ENCODE results near the gene KIZ. TPM values are rescaled to one million over a fixed set of nuclear protein-coding genes. Genes with fewer than 3 reads are reported as not detected.

Gene KIZ
- total and polyA plus RNA-seq, 2 experiments from 2014 or later: 58.3 to 63.6 TPM

DNA sequence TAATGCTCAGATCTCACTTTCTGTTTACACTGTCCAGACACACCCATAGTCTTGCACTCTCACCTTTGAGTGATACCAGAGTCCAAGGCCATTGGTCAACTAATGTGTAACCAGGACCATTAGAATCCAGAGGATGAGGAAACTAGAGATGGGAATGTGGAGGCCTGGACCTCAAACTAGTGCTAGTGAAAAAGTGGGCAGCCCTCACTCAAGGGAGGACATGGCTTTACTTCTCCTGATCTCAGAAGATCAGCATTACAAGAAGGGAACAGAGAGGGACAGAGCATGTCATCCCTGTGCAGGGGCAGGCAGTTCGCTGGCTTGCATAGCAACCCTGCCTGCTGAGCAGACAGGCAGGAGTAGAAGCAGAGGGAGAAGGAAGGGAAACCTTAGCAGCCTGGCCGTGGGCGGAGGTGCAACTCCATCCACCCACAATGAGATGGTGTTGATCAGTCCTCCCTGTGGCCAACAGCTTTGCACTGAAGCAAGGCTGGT is 154.7 kb downstream of the KIZ start:
- Histone ChIP-seq H3F3A (replicated peaks; ENCODE audit: low read depth) (no peaks in the 10 kb centered on the region), H3K27me3 (ENCODE audit: insufficient read depth) (no peaks in the 10 kb centered on the region), H4K20me1 (replicated peaks; ENCODE audit: insufficient read depth) (no peaks in the 10 kb centered on the region), H3K4me3 (no peak overlapping the region), H3K4me1 (ENCODE audit: insufficient read depth) (no peaks in the 10 kb centered on the region), H3K79me2 (replicated peaks; ENCODE audit: insufficient read depth) (no peaks in the 10 kb centered on the region), H3K36me3 (ENCODE audit: insufficient read depth) (no peaks in the 10 kb centered on the region), H2AFZ (no peak overlapping the region), H3K4me2 (no peak overlapping the region), H3K27ac (ENCODE audit: low read depth) (no peak overlapping the region), H3K9me2 (ENCODE audit: insufficient read depth) (0 out of 2 replicates have a peak, but pooled peaks cover 5% of the 10 kb centered on the region)
- Mint-ChIP-seq H3K27me3 (ENCODE audit: insufficient read depth, low read depth, poor library complexity) (peaks cover 3% of the 10 kb centered on the region), H3K27ac (no peak overlapping the region), H3K9me3 (peaks cover 3% of the 10 kb centered on the region; the same call in 2 of the 3 replicates), H3K36me3 (ENCODE audit: low read depth) (no peaks in the 10 kb centered on the region), H3K4me1 (no peaks in the 10 kb centered on the region), H3K4me3 (no peak overlapping the region)
- DNase-seq (ENCODE audit: low spot score): no peak
- TF ChIP-seq, protein P1, sequence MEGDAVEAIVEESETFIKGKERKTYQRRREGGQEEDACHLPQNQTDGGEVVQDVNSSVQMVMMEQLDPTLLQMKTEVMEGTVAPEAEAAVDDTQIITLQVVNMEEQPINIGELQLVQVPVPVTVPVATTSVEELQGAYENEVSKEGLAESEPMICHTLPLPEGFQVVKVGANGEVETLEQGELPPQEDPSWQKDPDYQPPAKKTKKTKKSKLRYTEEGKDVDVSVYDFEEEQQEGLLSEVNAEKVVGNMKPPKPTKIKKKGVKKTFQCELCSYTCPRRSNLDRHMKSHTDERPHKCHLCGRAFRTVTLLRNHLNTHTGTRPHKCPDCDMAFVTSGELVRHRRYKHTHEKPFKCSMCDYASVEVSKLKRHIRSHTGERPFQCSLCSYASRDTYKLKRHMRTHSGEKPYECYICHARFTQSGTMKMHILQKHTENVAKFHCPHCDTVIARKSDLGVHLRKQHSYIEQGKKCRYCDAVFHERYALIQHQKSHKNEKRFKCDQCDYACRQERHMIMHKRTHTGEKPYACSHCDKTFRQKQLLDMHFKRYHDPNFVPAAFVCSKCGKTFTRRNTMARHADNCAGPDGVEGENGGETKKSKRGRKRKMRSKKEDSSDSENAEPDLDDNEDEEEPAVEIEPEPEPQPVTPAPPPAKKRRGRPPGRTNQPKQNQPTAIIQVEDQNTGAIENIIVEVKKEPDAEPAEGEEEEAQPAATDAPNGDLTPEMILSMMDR (conservative IDR thresholded peaks at IDR 0.05; ENCODE audit: low read depth in 2 of 2): no peak
- TF ChIP-seq ZNF331 (CRISPR knock-in tag; IDR thresholded peaks at IDR 0.05; ENCODE audit: low read depth) (no peak), CREB1 (CRISPR knock-in tag; IDR thresholded peaks at IDR 0.05; ENCODE audit: low read depth) (no peak), STAT1 (IDR thresholded peaks at IDR 0.05; ENCODE audit: unreplicated experiment) (no peak), EZH2 (IDR thresholded peaks at IDR 0.05; ENCODE audit: low read depth, unreplicated experiment) (no peak), ZNF114 (CRISPR knock-in tag; IDR thresholded peaks at IDR 0.05) (no peak), NANOG (IDR thresholded peaks at IDR 0.05; ENCODE audit: borderline replicate concordance) (no peak)
- TF ChIP-seq, protein P2, sequence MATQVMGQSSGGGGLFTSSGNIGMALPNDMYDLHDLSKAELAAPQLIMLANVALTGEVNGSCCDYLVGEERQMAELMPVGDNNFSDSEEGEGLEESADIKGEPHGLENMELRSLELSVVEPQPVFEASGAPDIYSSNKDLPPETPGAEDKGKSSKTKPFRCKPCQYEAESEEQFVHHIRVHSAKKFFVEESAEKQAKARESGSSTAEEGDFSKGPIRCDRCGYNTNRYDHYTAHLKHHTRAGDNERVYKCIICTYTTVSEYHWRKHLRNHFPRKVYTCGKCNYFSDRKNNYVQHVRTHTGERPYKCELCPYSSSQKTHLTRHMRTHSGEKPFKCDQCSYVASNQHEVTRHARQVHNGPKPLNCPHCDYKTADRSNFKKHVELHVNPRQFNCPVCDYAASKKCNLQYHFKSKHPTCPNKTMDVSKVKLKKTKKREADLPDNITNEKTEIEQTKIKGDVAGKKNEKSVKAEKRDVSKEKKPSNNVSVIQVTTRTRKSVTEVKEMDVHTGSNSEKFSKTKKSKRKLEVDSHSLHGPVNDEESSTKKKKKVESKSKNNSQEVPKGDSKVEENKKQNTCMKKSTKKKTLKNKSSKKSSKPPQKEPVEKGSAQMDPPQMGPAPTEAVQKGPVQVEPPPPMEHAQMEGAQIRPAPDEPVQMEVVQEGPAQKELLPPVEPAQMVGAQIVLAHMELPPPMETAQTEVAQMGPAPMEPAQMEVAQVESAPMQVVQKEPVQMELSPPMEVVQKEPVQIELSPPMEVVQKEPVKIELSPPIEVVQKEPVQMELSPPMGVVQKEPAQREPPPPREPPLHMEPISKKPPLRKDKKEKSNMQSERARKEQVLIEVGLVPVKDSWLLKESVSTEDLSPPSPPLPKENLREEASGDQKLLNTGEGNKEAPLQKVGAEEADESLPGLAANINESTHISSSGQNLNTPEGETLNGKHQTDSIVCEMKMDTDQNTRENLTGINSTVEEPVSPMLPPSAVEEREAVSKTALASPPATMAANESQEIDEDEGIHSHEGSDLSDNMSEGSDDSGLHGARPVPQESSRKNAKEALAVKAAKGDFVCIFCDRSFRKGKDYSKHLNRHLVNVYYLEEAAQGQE (IDR thresholded peaks at IDR 0.05; ENCODE audit: unreplicated experiment): no peak
- no peak for ATAC-seq

DNA sequence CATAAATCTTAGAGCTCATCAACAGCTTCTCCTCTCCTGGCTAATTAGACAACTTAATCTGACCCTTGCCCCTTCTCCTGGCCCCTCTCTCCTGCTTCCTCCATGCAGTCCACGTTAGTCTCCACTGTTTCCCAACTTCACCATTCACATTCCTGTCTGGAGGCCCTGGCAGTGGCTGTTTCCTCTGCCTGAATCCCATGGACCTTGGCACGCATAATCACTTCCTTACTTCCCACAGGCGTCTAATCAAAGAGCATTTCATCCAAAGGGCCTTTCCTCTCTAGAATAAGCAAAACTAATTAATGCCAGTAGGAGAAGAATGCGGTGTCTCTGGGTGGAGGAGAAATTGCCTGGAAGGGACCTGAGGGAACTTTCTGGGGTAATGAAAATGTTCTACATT is 160.9 kb downstream of the KIZ start:
- no peak overlapping the region for H3K27ac ChIP-seq (ENCODE audit: low read depth)
- Mint-ChIP-seq H3K4me3 (no peak overlapping the region), H3K9me3 (peaks cover 3% of the 10 kb centered on the region; the same call in 2 of the 3 replicates), H3K36me3 (ENCODE audit: low read depth) (no peaks in the 10 kb centered on the region; the same call in 2 of the 3 replicates), H3K27me3 (ENCODE audit: insufficient read depth, low read depth, poor library complexity) (peaks cover 5% of the 10 kb centered on the region), H3K4me1 (peaks cover 10% of the 10 kb centered on the region; the same call in 2 of the 3 replicates), H3K27ac (no peak overlapping the region)
- H2AFZ ChIP-seq: no peak overlapping the region
- H3K4me2 ChIP-seq: no peak overlapping the region
- no peaks in the 10 kb centered on the region for H3F3A ChIP-seq (replicated peaks; ENCODE audit: low read depth)
- H3K27me3 ChIP-seq (ENCODE audit: insufficient read depth): no peaks in the 10 kb centered on the region
- H3K4me1 ChIP-seq (ENCODE audit: insufficient read depth): no peaks in the 10 kb centered on the region
- no peaks in the 10 kb centered on the region for H4K20me1 ChIP-seq (replicated peaks; ENCODE audit: insufficient read depth)
- TF ChIP-seq ZNF114 (CRISPR knock-in tag; IDR thresholded peaks at IDR 0.05) (no peak), POLR2AphosphoS5 (IDR thresholded peaks at IDR 0.05; ENCODE audit: low read depth) (no peak), NANOG (IDR thresholded peaks at IDR 0.05; ENCODE audit: borderline replicate concordance) (no peak), JUNB (IDR thresholded peaks at IDR 0.05; ENCODE audit: unreplicated experiment) (no peak), STAT1 (IDR thresholded peaks at IDR 0.05; ENCODE audit: unreplicated experiment) (no peak)
- no peaks in the 10 kb centered on the region for H3K79me2 ChIP-seq (replicated peaks; ENCODE audit: insufficient read depth)
- H3K9me2 ChIP-seq (ENCODE audit: insufficient read depth): no peaks in the 10 kb centered on the region
- H3K36me3 ChIP-seq (ENCODE audit: insufficient read depth): no peaks in the 10 kb centered on the region
- ATAC-seq (no peak), DNase-seq (ENCODE audit: low spot score) (no peak)
- H3K4me3 ChIP-seq: no peak overlapping the region

Data from GM23338 (cell line).